ENCODE results near the gene CFAP73.

DNA sequence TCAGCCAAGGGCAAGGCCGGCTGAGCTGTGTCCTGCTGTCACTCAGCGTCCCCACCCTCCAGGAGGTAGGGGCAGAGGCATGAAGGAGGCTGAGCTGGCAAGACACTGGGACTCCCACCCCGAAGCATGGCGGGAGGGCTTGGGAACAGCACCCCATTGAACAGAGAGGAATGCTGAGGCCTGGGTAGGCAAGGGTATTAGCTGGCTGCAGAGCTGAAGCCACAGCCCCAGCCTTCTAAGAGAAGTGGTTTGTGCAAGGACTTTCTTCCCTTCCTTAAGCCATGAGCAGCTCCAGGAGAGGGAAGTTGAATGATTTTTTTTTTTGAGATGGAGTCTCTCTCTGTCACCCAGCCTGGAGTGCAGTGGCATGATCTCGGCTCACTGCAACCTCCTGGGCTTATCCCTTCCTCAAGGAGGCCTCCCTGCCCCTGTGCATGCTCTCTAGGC, 6.6 kb upstream of the CFAP73 start:
- TF ChIP-seq NRF1 (IDR thresholded peaks at IDR 0.05; ENCODE audit: low read depth, low read length) (no peak), ASH2L (IDR thresholded peaks at IDR 0.05; ENCODE audit: low read length) (no peak), BACH1 (IDR thresholded peaks at IDR 0.05; ENCODE audit: low read length) (no peak), SP1 (IDR thresholded peaks at IDR 0.05; ENCODE audit: low read depth, low read length) (no peak)
- TF ChIP-seq, protein P1, sequence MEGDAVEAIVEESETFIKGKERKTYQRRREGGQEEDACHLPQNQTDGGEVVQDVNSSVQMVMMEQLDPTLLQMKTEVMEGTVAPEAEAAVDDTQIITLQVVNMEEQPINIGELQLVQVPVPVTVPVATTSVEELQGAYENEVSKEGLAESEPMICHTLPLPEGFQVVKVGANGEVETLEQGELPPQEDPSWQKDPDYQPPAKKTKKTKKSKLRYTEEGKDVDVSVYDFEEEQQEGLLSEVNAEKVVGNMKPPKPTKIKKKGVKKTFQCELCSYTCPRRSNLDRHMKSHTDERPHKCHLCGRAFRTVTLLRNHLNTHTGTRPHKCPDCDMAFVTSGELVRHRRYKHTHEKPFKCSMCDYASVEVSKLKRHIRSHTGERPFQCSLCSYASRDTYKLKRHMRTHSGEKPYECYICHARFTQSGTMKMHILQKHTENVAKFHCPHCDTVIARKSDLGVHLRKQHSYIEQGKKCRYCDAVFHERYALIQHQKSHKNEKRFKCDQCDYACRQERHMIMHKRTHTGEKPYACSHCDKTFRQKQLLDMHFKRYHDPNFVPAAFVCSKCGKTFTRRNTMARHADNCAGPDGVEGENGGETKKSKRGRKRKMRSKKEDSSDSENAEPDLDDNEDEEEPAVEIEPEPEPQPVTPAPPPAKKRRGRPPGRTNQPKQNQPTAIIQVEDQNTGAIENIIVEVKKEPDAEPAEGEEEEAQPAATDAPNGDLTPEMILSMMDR (IDR thresholded peaks at IDR 0.05; ENCODE audit: control extremely low read depth in 1 of 3, insufficient read depth in 1 of 3, low read depth in 1 of 3, low read length in 3 of 3): no peak

All from H1 (cell line).